OCI-LY1 (cell line): Measurements from ENCODE around the gene CA5A.
"Not testable (repeated sequence)": the region's sequence is repeated elsewhere in the genome, so short reads cannot be mapped to it uniquely, and the experiment has no call there.

Experiments used
- EZH2 ChIP-seq: fragments of 200-600 bp; sonication (generic), shearing (Covaris generic); IDR thresholded peaks from 2 replicates; pipeline ENCODE4 v1.8.0; 2017; ENCODE audit warnings: borderline replicate concordance, mixed run types, mild to moderate bottlenecking, antibody characterized with exemption, low read length, moderate library complexity, mixed read lengths
- TF ChIP-seq, protein P1 (sequence below): fragments of 200-600 bp; sonication (generic), shearing (Covaris generic); IDR thresholded peaks from 2 replicates; pipeline ENCODE4 v1.5.1; 2017; ENCODE audit warnings: mild to moderate bottlenecking, antibody characterized with exemption, low read length, moderate library complexity, mixed read lengths

- TF ChIP-seq, protein P1, sequence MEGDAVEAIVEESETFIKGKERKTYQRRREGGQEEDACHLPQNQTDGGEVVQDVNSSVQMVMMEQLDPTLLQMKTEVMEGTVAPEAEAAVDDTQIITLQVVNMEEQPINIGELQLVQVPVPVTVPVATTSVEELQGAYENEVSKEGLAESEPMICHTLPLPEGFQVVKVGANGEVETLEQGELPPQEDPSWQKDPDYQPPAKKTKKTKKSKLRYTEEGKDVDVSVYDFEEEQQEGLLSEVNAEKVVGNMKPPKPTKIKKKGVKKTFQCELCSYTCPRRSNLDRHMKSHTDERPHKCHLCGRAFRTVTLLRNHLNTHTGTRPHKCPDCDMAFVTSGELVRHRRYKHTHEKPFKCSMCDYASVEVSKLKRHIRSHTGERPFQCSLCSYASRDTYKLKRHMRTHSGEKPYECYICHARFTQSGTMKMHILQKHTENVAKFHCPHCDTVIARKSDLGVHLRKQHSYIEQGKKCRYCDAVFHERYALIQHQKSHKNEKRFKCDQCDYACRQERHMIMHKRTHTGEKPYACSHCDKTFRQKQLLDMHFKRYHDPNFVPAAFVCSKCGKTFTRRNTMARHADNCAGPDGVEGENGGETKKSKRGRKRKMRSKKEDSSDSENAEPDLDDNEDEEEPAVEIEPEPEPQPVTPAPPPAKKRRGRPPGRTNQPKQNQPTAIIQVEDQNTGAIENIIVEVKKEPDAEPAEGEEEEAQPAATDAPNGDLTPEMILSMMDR: not testable (repeated sequence)
- not testable (repeated sequence) for TF ChIP-seq EZH2
Measured at GRCh38 chr16:87914021-87914725, 22.2 kb downstream of the CA5A start.
